Measurements from ENCODE around the gene NOL12.
"Not testable (repeated sequence)": the region's sequence is repeated elsewhere in the genome, so short reads cannot be mapped to it uniquely, and the experiment has no call there.

Gene NOL12, protein sequence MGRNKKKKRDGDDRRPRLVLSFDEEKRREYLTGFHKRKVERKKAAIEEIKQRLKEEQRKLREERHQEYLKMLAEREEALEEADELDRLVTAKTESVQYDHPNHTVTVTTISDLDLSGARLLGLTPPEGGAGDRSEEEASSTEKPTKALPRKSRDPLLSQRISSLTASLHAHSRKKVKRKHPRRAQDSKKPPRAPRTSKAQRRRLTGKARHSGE

DNA sequence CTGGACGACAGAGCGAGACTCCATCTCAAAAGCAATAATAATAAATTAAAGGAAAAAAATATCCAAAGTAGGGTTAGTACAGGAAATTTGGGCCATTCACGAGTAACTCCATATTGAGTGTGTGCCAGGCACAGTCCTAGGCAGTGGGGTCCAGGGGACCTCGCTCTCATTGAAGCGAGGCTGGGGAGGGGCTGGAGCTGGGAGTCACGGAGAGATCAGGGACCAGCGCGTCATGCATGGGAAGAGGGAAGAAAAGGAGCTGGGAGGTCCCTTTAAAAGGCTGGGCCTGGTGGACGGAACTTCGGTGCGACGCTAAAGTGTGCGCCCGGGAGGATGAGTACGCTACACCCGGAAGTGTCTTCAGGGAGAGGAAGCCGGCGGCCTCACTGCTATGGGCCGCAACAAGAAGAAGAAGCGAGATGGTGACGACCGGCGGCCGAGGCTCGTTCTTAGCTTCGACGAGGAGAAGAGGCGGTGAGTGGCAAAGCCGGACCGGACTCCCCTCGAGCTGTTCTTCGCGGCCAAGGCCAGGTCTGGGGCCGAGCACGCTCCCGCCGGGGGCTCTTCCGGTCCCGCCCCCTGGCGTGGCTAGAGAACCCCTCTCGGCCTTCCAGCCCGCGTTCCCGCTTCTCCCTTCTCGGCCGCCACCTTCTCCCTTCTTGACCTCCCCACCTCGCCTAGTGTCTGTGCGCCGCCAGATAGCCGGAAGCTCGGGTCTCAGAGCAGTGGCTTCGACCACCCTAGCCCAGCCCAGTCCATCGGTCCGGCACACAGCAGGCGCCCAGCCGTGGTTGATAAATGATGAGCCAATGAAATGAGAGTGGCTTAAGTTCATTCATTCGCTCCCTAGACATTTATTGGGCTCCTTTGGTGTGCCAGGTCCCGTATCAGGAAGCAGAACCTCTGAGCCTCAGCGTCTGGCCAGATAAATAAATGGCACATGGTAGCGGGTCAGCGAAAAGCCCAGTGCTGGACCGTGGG, at the start of gene NOL12:
Gene NOL12, plus strand, starts transcription at position 342 of the 981 bp plus-strand sequence. Its CDS starts 50 bp downstream, at position 392.
- peak; percentile 56 for DNase-seq

DNA sequence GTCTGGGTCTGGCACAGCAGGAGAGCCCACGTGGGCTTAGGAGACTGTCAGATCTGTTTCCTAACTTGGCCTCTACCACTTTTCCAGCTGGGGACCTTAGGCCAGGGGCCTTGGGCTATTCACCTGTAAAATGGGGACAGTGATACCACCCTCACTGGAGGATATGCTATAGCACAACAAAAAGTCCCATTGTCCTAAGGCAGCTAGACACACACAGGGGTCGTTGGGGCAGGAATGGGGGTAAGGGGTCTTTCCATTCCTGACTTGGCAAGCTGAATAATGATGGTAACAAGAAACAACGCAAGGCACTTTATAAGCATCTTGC, 49.2 kb upstream of the NOL12 start:
- no peak for DNase-seq

DNA sequence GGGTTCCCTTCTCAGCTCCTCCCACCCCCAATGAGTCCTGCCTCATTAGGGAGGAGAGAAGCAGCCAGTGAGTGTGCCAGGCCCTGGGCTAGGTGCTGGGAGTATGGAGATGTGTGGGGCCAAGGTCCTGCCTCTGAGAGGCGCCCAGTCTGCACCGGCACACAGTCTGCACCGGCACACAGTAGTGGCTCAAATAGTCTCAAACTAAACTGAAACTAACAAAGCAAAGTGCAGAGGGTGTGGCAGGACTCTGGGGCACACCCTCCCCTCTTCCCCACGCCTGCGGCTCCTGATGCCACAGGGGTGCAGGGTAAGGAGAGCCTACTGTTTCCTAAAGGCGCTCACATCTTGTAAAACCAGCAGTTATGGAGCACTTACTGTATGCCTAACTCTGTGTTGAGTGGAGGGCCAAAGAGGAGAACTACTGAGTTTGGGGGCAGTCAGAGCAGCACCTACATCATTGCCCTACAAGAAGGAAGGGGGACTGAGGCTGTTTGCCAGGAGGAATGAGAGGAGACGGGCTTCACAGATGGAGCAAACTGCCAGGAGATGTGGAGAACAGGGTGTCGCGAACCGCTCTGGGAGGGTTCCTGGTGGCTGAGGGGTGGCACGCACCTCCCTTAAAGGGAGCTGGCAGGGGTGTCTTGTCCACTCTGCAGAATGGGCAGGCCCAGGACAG, 47.6 kb upstream of the NOL12 start:
- no peak for DNase-seq

DNA sequence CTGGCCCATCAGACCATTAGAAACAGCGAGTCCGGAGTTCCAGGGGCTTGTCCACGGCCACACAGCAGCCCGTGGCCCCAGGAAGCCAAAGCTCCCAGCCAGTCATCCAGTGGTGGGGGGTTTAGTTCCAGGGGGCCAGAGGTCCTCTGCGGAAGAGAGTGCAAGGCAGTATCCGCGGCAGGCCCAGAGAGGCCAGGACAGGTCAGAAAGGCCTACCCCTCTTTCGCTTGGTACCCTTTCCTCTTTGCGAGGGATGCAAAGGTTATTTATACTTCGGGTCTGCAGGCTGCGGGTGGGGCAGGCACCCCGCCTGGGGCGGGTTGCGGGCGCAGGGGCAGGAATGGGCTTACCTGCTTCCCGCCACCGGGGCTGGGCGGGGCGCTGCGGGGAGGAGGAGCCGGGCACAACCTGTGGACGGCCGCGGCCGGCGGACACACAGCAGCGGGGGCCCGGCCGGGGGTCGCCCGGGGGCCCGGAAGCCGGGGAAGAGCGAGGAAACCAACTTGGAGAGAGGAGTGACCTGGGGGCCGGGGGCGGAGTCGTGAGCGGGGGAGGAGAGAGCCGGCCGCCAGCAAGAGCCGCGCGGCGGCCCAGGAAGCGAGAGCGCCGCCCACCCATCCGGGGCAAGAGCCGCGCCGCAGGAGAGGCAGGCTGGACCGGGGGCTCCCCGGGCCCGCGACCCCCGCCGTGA, 46.9 kb upstream of the NOL12 start, which contains the start of gene SH3BP1:
Gene SH3BP1, plus strand, starts transcription at position 600 of the 691 bp plus-strand sequence. CDS start 119 bp downstream, outside the sequence.
- DNase-seq = no peak

DNA sequence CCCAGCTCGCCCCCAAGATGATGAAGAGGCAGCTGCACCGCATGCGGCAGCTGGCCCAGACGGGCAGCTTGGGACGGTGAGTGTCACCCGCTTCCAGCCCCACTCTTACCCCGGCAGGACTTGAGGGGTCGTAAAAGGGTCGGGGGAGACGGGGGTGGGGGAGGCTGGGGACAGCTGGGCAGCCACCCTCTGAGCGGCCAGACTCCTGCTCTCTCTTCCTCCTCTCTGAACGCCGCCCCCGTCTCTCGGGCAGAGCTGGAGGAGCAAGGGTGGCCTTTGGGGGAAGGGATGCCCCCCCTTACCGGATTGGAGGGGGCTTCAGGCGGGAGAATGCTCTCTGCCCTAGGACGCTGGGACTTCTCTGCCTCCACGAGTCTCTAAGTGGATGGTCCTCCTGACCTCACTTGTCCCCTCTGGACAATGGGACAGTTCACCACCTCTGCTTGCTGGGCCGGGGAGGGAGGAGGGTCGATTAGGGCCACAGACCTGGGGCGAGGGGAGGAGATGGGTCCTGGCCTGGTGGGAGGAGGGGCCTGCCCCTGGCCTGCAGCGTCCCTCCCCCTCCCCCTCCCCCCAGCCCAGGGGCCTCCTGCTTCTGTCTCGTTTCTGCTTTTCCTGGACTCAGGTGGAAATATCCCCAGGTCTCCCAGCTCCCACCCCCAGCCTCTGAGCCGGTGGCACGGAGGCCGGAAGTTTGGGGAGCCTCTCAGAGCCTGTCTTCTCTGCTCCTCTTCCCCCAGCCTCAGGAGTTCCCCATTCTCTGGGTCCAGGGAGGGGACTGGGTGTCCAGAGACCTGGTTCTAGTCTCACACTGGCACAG, 46.2 kb upstream of the NOL12 start:
- no peak for DNase-seq

DNA sequence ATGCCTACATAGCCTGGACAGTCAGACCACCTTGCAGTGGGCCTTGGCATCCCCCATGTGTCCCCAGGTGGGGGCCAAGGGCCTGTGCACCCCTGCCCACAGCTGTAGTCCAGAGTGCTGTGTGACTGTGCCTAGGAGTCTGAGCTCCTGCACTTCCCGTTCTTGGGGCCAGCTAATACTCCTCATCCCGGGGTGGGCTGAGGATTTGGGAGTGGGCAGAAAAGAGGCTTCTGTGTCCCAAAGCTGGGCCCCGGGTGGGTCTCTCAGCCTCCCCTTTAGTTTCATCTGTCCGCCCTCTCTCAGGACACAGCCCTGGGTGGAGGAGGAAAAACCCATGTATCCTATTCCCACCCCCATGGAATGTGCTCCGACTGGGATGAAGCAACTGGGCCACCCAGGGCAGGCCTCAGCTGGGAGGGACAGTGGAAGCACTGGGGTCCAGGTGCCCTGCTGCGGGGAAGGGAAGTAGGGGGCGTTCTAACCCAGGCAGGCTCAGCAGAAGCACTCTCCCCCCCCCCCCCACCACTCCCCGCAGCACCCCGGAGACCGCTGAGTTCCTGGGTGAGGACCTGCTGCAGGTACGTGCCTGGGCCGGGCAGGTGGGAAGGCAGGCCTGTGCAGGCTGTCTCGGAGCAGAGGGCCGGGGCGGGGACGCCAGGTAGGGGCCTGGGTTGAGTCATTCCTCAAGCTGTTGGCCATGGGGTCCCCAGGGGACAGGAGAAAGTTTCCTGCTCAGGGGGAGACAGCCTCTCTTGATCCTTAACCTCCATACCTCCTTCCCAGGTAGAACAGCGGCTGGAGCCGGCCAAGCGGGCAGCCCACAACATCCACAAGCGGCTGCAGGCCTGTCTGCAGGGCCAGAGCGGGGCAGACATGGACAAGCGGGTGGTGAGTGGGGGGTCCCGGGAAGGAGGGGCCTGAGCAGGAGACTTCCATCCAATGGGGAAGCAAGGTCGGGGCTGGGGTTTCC, 45.3 kb upstream of the NOL12 start:
- no peak for DNase-seq

DNA sequence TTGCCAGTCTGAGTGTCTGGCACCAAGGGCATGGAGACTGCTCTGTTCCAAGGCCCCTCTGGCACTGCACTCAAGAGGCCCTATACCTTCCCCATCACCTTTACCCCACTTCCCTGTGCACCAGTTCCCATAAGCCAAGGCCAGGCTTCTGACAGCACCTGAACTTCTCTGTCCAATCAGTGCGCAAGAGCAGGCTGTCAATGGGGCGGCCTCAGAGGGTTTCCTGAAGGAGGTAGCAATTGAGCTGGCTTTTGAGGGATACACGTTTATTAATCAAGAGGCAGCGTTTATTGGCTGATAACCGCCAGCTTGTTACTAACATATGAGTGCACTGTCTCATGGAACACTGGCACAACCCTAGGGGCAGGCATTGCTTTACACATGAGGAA, 44.6 kb upstream of the NOL12 start:
- DNase-seq = no peak

DNA sequence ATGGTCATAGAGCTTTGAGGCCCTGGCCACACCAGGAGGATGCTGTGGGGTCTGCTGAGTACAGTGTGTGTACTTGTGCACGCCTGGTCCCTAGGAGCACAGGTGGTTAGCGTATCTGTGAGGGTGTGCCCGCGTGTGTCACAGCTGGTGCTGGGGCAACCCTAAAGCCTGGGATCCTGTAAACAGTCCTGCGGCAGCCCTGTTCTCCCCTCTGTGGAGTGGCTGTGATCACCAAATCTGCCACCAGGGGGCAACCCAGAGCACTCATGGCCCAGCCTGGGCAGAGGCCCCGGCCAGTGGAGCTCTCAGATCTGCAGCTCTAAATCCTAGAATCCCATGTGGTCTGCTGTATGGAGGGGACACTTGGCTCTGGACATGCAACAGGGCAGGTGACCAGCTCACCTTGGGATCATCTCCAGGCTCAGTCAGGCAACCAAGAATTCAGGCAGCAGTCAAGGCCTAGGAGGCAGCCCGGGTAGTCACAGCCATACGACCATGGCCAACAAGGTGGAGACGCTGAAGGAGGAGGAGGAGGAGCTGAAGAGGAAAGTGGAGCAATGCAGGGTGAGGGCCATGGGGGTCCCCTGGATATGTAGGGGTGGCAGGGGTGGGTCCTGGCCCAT, 42.8 kb upstream of the NOL12 start:
- peak; percentile 27 for DNase-seq

DNA sequence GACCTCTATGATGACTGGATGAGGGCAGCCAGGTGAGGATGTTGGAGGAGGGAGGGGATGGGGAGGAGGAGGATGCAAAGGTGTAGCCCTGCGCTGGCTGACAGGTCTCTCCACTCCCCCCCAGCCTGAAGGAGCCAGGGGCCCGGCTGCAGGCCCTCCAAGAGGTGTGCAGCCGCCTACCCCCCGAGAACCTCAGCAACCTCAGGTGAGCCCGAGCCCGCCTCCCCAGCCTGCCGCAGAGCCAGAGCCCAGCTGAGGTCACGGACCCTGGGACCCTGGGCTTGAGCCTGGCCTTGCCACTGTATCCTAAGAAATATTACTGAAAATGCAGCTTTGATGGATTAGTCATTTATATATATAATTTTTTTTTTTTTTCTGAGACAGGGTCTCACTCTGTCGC, 38.8 kb upstream of the NOL12 start:
- no peak for DNase-seq

DNA sequence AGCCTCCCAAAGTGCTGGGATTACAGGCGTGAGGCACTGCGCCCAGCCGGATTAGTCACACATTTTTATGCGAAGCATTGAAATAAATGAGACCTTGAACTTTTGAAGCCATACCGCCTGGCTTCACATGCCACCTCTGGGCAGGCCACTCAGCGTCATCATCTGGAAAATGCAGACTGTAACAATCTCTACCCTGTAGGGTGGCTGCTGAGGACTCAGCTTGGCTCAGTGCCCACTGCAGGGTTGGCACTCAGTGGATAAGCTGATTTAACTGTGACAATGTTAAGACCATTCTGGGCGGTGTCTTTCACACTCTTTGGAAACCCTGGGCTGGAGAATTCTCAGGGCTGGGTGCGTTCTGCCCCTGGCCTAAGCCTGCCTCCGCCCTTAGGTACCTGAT, 38.2 kb upstream of the NOL12 start:
- DNase-seq = no peak

DNA sequence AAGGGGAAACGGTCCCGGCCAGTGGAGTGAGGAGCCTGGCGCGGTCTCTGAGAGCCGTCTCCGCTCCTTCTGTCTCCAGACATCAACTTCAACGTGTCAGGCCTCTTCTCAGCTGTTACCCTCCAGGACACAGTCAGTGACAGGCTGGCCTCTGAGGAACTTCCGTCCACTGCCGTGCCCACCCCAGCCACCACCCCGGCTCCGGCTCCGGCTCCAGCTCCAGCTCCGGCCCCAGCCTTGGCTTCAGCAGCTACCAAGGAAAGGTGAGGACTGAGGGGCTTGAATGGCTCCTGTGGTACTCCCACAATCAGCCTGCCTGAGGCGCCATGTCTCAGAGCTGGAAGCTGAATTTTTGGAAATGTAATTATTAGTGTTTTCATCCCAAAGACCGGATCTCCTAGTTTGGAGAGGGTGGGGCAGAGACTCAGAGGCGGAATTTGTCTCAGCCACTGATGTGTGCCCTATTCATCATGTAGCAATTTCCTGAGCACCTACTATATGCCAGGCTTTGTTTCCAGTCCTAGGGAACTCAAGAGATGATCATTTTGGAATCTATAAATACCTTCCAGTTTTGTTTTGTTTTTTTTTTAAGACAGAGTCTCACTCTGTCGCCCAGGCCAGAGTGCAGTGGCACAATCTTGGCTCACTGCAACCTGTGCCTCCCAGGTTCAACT, 35.5 kb upstream of the NOL12 start:
- DNase-seq = no peak

DNA sequence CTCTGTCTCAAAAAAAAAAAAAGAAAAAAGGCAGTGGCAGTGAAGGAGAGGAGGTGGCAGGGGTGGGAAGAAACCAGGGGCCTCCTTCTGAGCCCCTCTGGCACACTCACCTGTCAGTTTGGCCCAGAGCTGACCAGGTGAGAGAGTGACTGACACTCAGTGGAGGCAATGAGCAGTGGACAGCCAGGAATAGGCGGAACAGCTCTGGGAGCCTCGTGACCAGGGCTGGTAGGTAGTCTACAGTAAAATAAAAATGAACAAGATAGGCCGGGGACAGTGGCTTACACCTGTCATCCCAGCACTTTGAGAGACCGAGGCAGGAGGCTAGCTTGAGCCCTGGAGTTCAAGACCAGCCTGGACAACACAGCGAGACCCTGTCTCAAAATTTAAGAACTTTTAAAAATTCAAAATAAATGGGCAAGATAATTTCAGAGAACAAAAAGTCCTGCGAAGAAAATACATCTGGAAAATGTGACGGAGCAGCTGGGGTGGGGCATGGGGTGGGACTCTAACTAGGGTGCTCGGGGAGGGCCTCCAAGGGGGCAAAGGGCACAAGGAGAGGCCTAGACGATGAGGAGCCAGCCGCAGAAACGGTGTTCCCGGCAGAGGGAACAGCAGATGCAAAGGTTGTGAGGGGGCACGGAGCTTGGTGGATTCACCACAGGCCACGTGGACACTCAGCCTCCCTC, 31.4 kb upstream of the NOL12 start:
- no peak for DNase-seq

DNA sequence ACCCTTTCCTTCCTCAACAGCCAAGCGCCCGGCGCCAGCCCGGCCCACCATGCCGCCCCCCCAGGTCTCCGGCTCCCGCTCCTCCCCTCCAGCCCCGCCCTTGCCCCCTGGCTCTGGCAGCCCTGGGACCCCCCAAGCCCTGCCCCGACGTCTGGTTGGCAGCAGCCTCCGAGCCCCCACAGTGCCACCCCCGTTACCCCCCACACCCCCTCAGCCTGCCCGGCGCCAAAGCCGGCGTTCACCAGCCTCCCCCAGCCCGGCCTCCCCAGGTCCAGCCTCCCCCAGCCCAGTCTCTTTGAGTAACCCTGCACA, 30.9 kb upstream of the NOL12 start:
- no peak for DNase-seq

DNA sequence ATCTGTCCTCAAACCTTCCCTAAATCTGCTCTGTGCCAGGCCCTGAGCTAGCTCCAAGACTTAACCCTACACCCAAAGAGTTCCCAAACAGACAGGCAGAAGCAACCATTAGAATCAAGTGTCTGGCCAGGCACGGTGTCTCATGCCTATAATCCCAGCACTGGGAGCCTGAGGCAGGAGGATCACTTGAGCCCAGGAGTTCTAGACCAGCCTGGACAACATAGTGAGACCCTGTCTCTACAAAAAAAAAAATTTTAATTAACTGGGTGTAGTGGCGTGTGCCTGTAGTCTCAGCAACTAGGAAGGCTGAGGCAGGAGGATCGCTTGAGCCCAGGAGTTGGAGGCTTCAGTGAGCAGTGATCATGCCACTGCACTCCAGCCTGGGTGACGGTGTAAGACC, 29.6 kb upstream of the NOL12 start:
- DNase-seq = not testable (repeated sequence)

DNA sequence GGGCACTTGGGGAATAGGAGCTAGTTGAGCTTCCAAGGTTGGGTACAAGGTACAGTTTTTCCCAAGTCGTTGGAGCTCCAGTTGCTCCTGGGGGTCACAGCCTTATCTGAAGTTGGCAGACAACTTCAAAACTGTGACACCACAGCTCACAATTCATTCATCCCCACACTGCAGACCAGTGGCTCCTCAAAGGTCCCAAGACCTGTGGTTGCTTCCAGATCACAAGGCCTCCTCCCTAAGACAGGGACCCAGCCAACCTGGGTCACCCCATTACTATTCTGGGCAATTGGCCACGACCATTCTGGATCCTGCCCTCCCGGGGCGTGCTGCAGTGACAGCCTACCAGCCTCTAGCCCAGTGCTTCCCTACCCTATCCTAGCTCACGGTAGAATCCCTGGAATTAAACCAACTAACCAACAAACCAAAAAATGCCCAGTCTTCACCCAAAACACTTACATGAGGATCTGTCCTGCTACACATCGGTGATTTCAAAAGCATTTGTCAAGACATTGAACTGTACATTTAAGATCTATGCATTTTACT, 28.5 kb upstream of the NOL12 start:
- no peak for DNase-seq

DNA sequence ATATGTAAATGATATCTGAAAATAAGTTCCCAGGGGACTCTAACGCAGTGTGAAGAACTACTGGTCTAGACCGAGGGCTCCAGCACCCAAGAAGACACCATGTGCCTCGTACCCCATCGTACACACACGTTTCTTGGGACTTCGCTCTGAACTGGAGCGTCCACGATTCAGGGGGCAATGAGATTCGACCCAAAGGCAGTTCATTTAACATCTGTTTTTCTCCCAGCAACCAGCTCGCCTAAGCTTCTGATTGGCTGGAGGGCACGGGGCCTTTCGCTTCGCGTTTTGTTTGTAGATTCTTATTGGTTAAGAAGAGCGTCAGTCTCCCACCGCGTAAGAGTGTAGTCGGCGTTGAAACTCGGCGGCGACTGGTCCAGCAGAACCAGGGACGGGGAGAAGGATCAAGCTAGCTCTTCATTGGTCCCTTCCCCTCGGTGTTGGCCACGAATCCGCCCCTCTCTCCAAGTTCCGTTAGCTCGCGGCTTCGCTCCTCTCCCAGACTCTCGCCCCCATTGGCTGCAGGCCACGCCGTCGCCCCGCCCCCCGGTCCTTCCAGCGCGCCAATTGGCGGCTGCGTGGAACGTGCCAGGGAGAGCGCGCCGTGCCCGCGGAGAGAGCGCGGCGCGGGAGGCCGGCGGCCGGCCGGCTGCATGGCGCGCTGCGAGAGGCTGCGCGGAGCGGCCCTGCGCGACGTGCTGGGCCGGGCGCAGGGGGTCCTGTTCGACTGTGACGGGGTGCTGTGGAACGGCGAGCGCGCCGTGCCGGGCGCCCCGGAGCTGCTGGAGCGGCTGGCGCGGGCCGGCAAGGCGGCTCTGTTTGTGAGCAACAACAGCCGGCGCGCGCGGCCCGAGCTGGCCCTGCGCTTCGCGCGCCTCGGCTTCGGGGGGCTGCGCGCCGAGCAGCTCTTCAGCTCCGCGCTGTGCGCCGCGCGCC, 27.7 kb upstream of the NOL12 start, which contains the start of gene PDXP:
Gene PDXP, plus strand, starts transcription at position 591 of the 933 bp plus-strand sequence. Its CDS starts 60 bp downstream, at position 651.
- peak; percentile 90 for DNase-seq

DNA sequence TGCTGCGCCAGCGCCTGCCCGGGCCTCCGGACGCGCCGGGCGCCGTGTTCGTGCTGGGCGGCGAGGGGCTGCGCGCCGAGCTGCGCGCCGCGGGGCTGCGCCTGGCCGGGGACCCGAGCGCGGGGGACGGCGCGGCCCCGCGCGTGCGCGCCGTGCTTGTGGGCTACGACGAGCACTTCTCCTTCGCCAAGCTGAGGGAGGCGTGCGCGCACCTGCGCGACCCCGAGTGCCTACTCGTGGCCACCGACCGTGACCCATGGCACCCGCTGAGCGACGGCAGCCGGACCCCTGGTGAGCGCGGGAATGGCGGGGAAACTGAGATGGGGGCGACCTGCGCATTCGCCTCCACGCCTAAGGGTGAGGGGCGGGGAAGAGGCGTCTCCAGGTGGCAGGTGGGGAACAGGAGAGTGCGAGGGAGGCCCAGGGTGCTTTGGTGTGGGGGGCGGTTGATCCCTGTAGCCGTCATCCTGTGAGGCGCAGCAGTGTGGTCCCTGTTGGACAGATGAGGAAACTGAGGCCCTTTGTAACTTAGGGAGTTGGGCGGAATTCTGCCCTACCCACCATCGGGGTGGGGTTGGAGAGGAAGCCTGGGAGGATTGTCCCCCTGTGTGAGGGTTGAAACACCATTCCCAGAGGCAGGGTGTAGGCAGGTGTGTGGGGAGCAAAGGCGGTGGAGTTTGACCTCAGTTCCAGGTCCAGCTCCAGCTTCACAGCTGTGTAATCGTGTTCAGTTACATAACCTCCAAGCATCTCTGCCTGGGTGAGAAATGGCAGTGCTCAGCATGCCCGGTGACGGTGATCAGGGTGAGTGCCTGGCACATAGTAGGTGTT, 26.9 kb upstream of the NOL12 start:
- DNase-seq = no peak

Measured in DMS79 treated with DMSO at 0.1 percent for 48 hours (cell line).